ENCODE data around the gene GDPD4. TPM values are rescaled to one million over a fixed set of nuclear protein-coding genes. Genes with fewer than 3 reads are reported as not detected.

The GDPD4 gene
- total and polyA plus RNA-seq, 2 of the 4 experiments (the other 2 are of a cell fraction), result not detected

- H2BK5ac ChIP-seq (ENCODE audit: low read depth, low read length, poor library complexity, severe bottlenecking), result no peak overlapping the region
- no peak overlapping the region for H3K9ac ChIP-seq (ENCODE audit: low read depth, low read length)
- H3K27me3 ChIP-seq (ENCODE audit: control insufficient read depth, insufficient read depth, low read length), result no peaks in the 10 kb centered on the region; the same call in 1 of the 2 replicates
- H3K4me1 ChIP-seq (ENCODE audit: control insufficient read depth, insufficient read depth, low read length), result no peaks in the 10 kb centered on the region
- no peak overlapping the region for H4K91ac ChIP-seq (ENCODE audit: insufficient read depth, low read depth, low read length)
- no peak overlapping the region for H2AK9ac ChIP-seq (replicated peaks; ENCODE audit: low read depth, low read length, poor library complexity)
- no peak overlapping the region for H3K4me3 ChIP-seq (ENCODE audit: insufficient read depth, low read depth, low read length)
- no peak overlapping the region for H3K56ac ChIP-seq (ENCODE audit: extremely low read depth, insufficient read depth, low read length)
- H2BK20ac ChIP-seq (ENCODE audit: low read depth, low read length), result no peak overlapping the region
- DNase-seq (no peak), ATAC-seq (ENCODE audit: low read depth) (no peak)
- ChIA-PET POLR2A (ENCODE audit: unreplicated experiment) (no interaction called here), CTCF (no interaction called here)
- no peaks in the 10 kb centered on the region for H3K9me3 ChIP-seq (ENCODE audit: control insufficient read depth, insufficient read depth, low read length)
- TF ChIP-seq RFX5 (IDR thresholded peaks at IDR 0.05; ENCODE audit: low read depth, low read length) (no peak), ELK1 (IDR thresholded peaks at IDR 0.05; ENCODE audit: borderline replicate concordance, low read depth, low read length) (no peak), CTCF (conservative IDR thresholded peaks at IDR 0.05; ENCODE audit: low read depth, low read length) (no peak), CHD1 (IDR thresholded peaks at IDR 0.05; ENCODE audit: low read depth, low read length) (no peak), RAD21 (IDR thresholded peaks at IDR 0.05; ENCODE audit: low read length) (no peak), NFE2L2 (IDR thresholded peaks at IDR 0.05; ENCODE audit: low read depth, low read length) (no peak), CEBPB (IDR thresholded peaks at IDR 0.05; ENCODE audit: low read depth, low read length) (no peak), MAFK (IDR thresholded peaks at IDR 0.05; ENCODE audit: low read depth, low read length) (no peak), MXI1 (IDR thresholded peaks at IDR 0.05; ENCODE audit: borderline replicate concordance, low read depth, low read length) (no peak), USF2 (IDR thresholded peaks at IDR 0.05; ENCODE audit: low read depth, low read length) (no peak), FOS (IDR thresholded peaks at IDR 0.05; ENCODE audit: low read depth, low read length) (no peak), BHLHE40 (IDR thresholded peaks at IDR 0.05; ENCODE audit: low read depth, low read length) (no peak), MAZ (IDR thresholded peaks at IDR 0.05; ENCODE audit: borderline replicate concordance, low read depth, low read length) (no peak)
- no peak overlapping the region for H4K8ac ChIP-seq (ENCODE audit: low read depth in 2 of 2, low read length in 2 of 2)
- no peak overlapping the region for H2BK15ac ChIP-seq (ENCODE audit: low read depth, low read length)
- H3K9me1 ChIP-seq (ENCODE audit: insufficient read depth, low read length), result no peaks in the 10 kb centered on the region; the same call in 1 of the 2 replicates
- H3K4me2 ChIP-seq (ENCODE audit: low read depth, low read length), result no peak overlapping the region
- no peak overlapping the region for H3K4ac ChIP-seq (ENCODE audit: low read depth, low read length)
- H2AFZ ChIP-seq (replicated peaks; ENCODE audit: low read length, poor library complexity), result peak overlapping the region; percentile 41
- 84% methylated on average over 6 of the region's 25 CpGs; no CpG with 5 or more reads in 1 of the 2 experiments for WGBS, 2 experiments (ENCODE audit: extremely low coverage in 2 of 2, insufficient read length in 1 of 2)
- no peak overlapping the region for H3K23ac ChIP-seq (ENCODE audit: low read depth, low read length)
- H4K5ac ChIP-seq (ENCODE audit: low read depth, low read length), result no peak overlapping the region
- no peaks in the 10 kb centered on the region for H4K20me1 ChIP-seq (ENCODE audit: insufficient read depth, low read length)
- H2BK120ac ChIP-seq (ENCODE audit: low read depth, low read length), result no peak overlapping the region
- H3K36me3 ChIP-seq (ENCODE audit: control insufficient read depth, insufficient read depth, low read length), result no peaks in the 10 kb centered on the region
- dilution Hi-C loops (cut with HindIII; ENCODE audit: low sequenced_read_pairs, unreplicated experiment), result no loop called here
- no peaks in the 10 kb centered on the region for H3K79me1 ChIP-seq (ENCODE audit: low read depth in 1 of 2, low read length in 2 of 2)
- intact Hi-C loops (cut with micrococcal nuclease), result no loop called here
- in situ Hi-C loops (cut with MboI; ENCODE audit: low sequenced_read_pairs), result no loop called here
- H3K18ac ChIP-seq (ENCODE audit: low read depth, low read length), result no peak overlapping the region
- no peak overlapping the region for H3K14ac ChIP-seq (replicated peaks; ENCODE audit: low read depth, low read length)
- no peak overlapping the region for H2AK5ac ChIP-seq (ENCODE audit: low read depth, low read length)
- no TSS peak for BruUV-seq (replicated peaks)
- H3K27ac ChIP-seq (ENCODE audit: insufficient read depth, low read length), result no peak overlapping the region
These were observed 98.3 kb downstream of the GDPD4 start for GRCh38 chr11:77202941-77203900.
